CD4-positive, alpha-beta T cell (primary cell): ENCODE measurements around the gene TP53BP2. TPM values are rescaled to one million over a fixed set of nuclear protein-coding genes. Genes with fewer than 3 reads are reported as not detected.

ENCODE experiments used
- ATAC-seq: fragments of 200-7000 bp; cut with Tn5 transposase; one replicate; pipeline ENCODE4 v1.10.0; 2022; ENCODE audit warnings: mild to moderate bottlenecking; ENCODE audit not compliant: poor library complexity
- CTCF ChIA-PET: fragments of 350-600 bp; sonication (Branson Sonifier 250); formaldehyde crosslinking; loops from one replicate; lab custom pipeline; 2021; ENCODE audit warnings: antibody characterized with exemption, inconsistent platforms; lab: Charles Lee
- POLR2A ChIA-PET: fragments of 350-600 bp; sonication (Branson Sonifier 250); formaldehyde crosslinking; loops from one replicate; lab custom pipeline; 2021; ENCODE audit warnings: antibody characterized with exemption, inconsistent platforms; lab: Charles Lee
- DNase-seq, 14 experiments: peaks; one replicate each; pipeline ENCODE4 v3.0.0-alpha.2; 2013 to 2020; ENCODE audit warnings: mixed read lengths in 2 of 14
- H3K27ac ChIP-seq, 2 donors: one replicate each; pipeline versions ENCODE4 v1.5.1 to v1.7.0; 2013; ENCODE audit warnings: low read length in 2 of 2, low read depth in 1 of 2, mild to moderate bottlenecking in 1 of 2
- H3K27me3 ChIP-seq, 2 experiments: 1 replicate in 1 of 2; 2 replicates in 1 of 2; pipeline versions ENCODE4 v1.6.1 to v1.7.0; 2013; ENCODE audit warnings: low read length in 2 of 2, control low read depth in 1 of 2, mild to moderate bottlenecking in 1 of 2, moderate library complexity in 1 of 2; ENCODE audit not compliant: insufficient read depth in 2 of 2, control insufficient read depth in 1 of 2
- H3K36me3 ChIP-seq: one replicate; pipeline ENCODE4 v1.6.1; 2013; ENCODE audit warnings: low read length, control low read depth; ENCODE audit not compliant: insufficient read depth
- H3K4me1 ChIP-seq: one replicate; pipeline ENCODE4 v1.6.1; 2013; ENCODE audit warnings: low read length, control low read depth; ENCODE audit not compliant: insufficient read depth
- H3K4me3 ChIP-seq: one replicate; pipeline ENCODE4 v1.5.1; 2013; ENCODE audit warnings: mild to moderate bottlenecking, low read length, moderate library complexity
- H3K9me3 ChIP-seq, 2 experiments: 1 replicate in 1 of 2; 2 replicates in 1 of 2; pipeline versions ENCODE4 v1.6.1 to v1.7.0; 2013; ENCODE audit warnings: low read length in 2 of 2, mild to moderate bottlenecking in 2 of 2, control low read depth in 1 of 2, moderate library complexity in 1 of 2; ENCODE audit not compliant: control insufficient read depth in 1 of 2, insufficient read depth in 1 of 2
- H3K27ac Mint-ChIP-seq: one replicate; pipeline ENCODE4 v1.8.0; 2020; ENCODE audit warnings: mixed read lengths
- H3K27me3 Mint-ChIP-seq: one replicate; pipeline ENCODE4 v1.8.0; 2021; ENCODE audit warnings: mixed read lengths
- H3K36me3 Mint-ChIP-seq: one replicate; pipeline ENCODE4 v1.8.0; 2021; ENCODE audit warnings: low read depth, mixed read lengths
- H3K4me1 Mint-ChIP-seq: one replicate; pipeline ENCODE4 v1.8.0; 2021; ENCODE audit warnings: low read depth, mixed read lengths
- H3K4me3 Mint-ChIP-seq: one replicate; pipeline ENCODE4 v1.8.0; 2020; ENCODE audit warnings: mild to moderate bottlenecking, mixed read lengths
- H3K9me3 Mint-ChIP-seq: one replicate; pipeline ENCODE4 v1.8.0; 2020; ENCODE audit warnings: mixed read lengths
- CTCF ChIP-seq: fragments of 200-600 bp; IDR thresholded peaks from one replicate; pipeline ENCODE4 v1.8.0; 2022; ENCODE audit warnings: antibody characterized with exemption, mild to moderate bottlenecking
- intact Hi-C, 2 experiments: fragments of 100-400 bp; cut with DNase I in 1 of 2; cut with micrococcal nuclease in 1 of 2; formaldehyde crosslinking; loops; one replicate each; pipeline versions ENCODE4 v1.15.1 to v1.9.0; 2023 to 2025; cut with DNase I, micrococcal nuclease
- total RNA-seq, 174 experiments: library from RNA in 2 of 174; stranded (reverse) in 2 of 174; gene quantifications; one replicate each; pipeline ENCODE4 v1.2.3 and lab custom pipeline; 2021 to 2026

Gene TP53BP2
- total RNA-seq, 2 experiments from 2014 or later = 104 to 119 TPM

DNA sequence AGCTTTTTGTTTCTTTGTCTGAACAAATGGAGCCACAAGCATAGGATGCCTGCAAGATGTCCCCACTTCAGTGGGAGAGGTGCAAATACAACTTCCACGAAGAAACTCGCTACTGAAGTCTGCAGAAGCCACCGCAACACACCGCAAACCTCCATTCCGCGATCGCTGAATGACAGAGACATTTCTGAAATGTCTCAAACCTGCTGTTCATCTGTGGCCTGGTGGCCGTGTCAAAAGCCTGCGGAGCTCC lies 1.0 kb downstream of the TP53BP2 start:
- Histone ChIP-seq H3K4me1 (peaks cover 32% of the 10 kb centered on the region), H3K9me3 (no peaks in the 10 kb centered on the region), H3K4me3 (peak overlapping the region; percentile 74), H3K27me3 (no peaks in the 10 kb centered on the region), H3K36me3 (no peaks in the 10 kb centered on the region), H3K27ac (peak overlapping the region; percentile 83 to 93)
- H3K9me3 Mint-ChIP-seq = no peaks in the 10 kb centered on the region
- peak overlapping the region; percentile 99 for H3K4me3 Mint-ChIP-seq
- ChIA-PET POLR2A (interaction anchor here (0.8 to 3.8 kb wide), 12 partner anchors 10 to 1131 kb away, joined by 3 to 78 read pairs (median 8); partner anchors contain the start of genes CAPN2, DEGS1 and SUSD4), CTCF (interaction anchor here (0.6 to 4.6 kb wide), 3 partner anchors 9 to 98 kb away, joined by 3 to 38 read pairs (median 4); no protein-coding TSS in a partner anchor)
- peak overlapping the region; percentile 100 for H3K27ac Mint-ChIP-seq
- H3K36me3 Mint-ChIP-seq = peaks cover 11% of the 10 kb centered on the region
- intact Hi-C loops = loop anchor here (2.0 to 10.0 kb wide), 6 partner anchors 30 to 1580 kb away; partner anchors contain the start of genes CAPN2 (in 1 of the 2), CNIH4 (in 1 of the 2), LBR (in 1 of the 2) and WDR26 (in 1 of the 2)
- DNase-seq = peak in 10 of 14 experiments; percentile 9 to 71 (median 36)
- peaks cover 54% of the 10 kb centered on the region for H3K4me1 Mint-ChIP-seq
- no peaks in the 10 kb centered on the region for H3K27me3 Mint-ChIP-seq
- TF ChIP-seq CTCF = no peak
- peak; percentile 7 for ATAC-seq

DNA sequence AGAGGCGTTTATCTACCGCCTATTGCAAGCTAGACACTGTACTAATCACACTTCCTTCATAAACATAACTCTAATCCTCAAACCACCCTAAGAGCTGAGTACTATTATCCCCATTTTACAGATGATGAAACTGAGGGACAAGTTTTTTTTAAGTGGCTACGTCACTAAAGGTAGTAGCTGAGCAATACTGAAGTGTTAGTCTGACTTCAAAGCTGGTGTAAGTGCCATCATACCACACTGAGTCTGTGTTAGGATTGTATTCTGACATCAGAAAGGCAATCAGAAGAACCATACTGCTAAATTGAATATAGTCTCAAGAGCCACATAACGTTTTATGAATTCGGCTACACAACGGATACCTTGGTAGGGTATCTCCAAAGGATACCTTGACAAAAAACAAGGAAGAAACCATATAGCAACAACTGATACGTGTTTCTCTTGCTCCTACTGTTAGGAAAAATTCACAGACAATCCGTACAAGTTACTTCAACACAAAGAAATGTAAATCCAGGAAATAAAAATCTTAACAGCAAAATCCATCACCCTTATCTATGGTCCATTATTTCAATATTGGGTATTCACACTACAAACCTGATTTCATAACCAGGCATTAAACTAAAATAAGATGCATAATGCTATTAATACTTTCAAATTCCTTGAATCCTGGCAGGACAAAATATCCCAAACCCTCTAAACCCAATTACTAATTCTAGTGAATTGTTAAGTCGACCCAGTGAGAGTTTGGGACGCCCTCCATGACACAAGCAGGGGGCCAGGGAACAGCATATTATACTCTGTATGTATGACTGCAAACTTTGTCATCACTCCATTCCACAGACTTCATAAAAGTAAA lies 1.6 kb downstream of the TP53BP2 start:
- no peak for ATAC-seq
- POLR2A ChIA-PET = interaction anchor here (0.6 to 3.8 kb wide), 12 partner anchors 9 to 1131 kb away, joined by 3 to 78 read pairs (median 8); partner anchors contain the start of genes CAPN2, DEGS1 and SUSD4
- intact Hi-C loops = loop anchor here (2.0 to 10.0 kb wide), 5 partner anchors 29 to 1581 kb away; partner anchors contain the start of genes CNIH4 (in 1 of the 2), LBR (in 1 of the 2) and WDR26 (in 1 of the 2)

More for the DNA sequence above, 1.6 kb downstream of the TP53BP2 start:
- Mint-ChIP-seq H3K27me3 (no peaks in the 10 kb centered on the region), H3K36me3 (peaks cover 11% of the 10 kb centered on the region), H3K27ac (peak overlapping the region; percentile 100), H3K9me3 (no peaks in the 10 kb centered on the region), H3K4me1 (peaks cover 55% of the 10 kb centered on the region), H3K4me3 (peak overlapping the region; percentile 99)
- Histone ChIP-seq H3K36me3 (no peaks in the 10 kb centered on the region), H3K4me3 (peak overlapping the region; percentile 74), H3K9me3 (no peaks in the 10 kb centered on the region), H3K27ac (peak overlapping the region; percentile 83 to 93), H3K4me1 (peaks cover 32% of the 10 kb centered on the region), H3K27me3 (no peaks in the 10 kb centered on the region)
- peak in 3 of 14 experiments; percentile 48 to 59 (median 55) for DNase-seq
- CTCF ChIA-PET = interaction anchor here (0.6 to 4.6 kb wide), 3 partner anchors 9 to 98 kb away, joined by 3 to 38 read pairs (median 4); no protein-coding TSS in a partner anchor
- no peak for TF ChIP-seq CTCF
